ENCODE results near the gene FGF22.
"Not testable (repeated sequence)": the region's sequence is repeated elsewhere in the genome, so short reads cannot be mapped to it uniquely, and the experiment has no call there.

GRCh38 chr19:668675-669434 lies 29.2 kb downstream of the FGF22 start:
- TF ChIP-seq CTCF (IDR thresholded peaks at IDR 0.05); CHD4 (IDR thresholded peaks at IDR 0.05; ENCODE audit: borderline replicate concordance); PBX3 (IDR thresholded peaks at IDR 0.05); EHMT2 (IDR thresholded peaks at IDR 0.05; ENCODE audit: low read depth); MAZ (IDR thresholded peaks at IDR 0.05; ENCODE audit: borderline replicate concordance, low read depth, low read length); SMC3 (IDR thresholded peaks at IDR 0.05); FOSL2 (IDR thresholded peaks at IDR 0.05); FOSL2 (CRISPR knock-in tag; IDR thresholded peaks at IDR 0.05); ESRRA (IDR thresholded peaks at IDR 0.05; ENCODE audit: borderline replicate concordance, low read length); MAX (IDR thresholded peaks at IDR 0.05); REST (IDR thresholded peaks at IDR 0.05); ZC3H11A (IDR thresholded peaks at IDR 0.05); JUNB (IDR thresholded peaks at IDR 0.05): not testable (repeated sequence)
